ENCODE results near the gene FER. TPM values are rescaled to one million over a fixed set of nuclear protein-coding genes. Genes with fewer than 3 reads are reported as not detected.

The FER gene
- total and polyA plus RNA-seq, 2 of the 8 experiments (the other 6 are each of a cell fraction or from before 2014, with no cell fraction given): 1.3 to 15.8 TPM

DNA sequence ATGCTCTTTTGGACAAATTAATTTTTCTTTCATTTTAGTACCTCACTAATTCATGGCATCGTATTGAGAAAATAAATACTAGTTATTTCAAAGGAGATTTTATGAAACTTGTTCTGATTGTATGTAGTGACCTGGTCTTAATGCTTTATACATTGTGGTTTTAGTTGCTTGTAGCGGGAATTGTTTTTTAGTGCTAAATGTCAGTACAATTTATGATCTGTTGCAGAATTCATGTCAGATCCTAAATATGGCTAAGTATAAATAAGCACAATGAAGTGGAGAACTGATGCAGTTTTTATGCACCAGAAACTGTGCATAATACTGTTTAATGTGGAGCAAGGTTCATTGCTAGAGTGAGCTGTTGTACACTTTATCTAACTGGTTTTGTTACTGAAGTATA, 353.3 kb downstream of the FER start (continued):
- TF ChIP-seq EP300 (IDR thresholded peaks at IDR 0.05; ENCODE audit: borderline replicate concordance in 1 of 2, low read depth in 2 of 2, low read length in 2 of 2): no peak
- no peak for TF ChIP-seq SIN3A (conservative IDR thresholded peaks at IDR 0.05 in 1 of 2, IDR thresholded peaks at IDR 0.05 in 1 of 2; ENCODE audit: low read depth in 1 of 2, low read length in 2 of 2)
- no peak for TF ChIP-seq BACH1 (IDR thresholded peaks at IDR 0.05; ENCODE audit: low read length)
